ENCODE measurements around the gene FGR. TPM values are rescaled to one million over a fixed set of nuclear protein-coding genes. Genes with fewer than 3 reads are reported as not detected.

FGR gene
- total and polyA plus RNA-seq, 2 of the 13 experiments (the other 11 are each of a cell fraction or from before 2014, with no cell fraction given): not detected

GRCh38 chr1:27650539-27651175 is 15.7 kb upstream of the FGR start:
- peak overlapping the region; percentile 63 for H3K4me2 ChIP-seq (ENCODE audit: low read depth, low read length)
- POLR2A ChIA-PET: no interaction called here
- TF ChIP-seq SOX5 (CRISPR knock-in tag; IDR thresholded peaks at IDR 0.05; ENCODE audit: borderline replicate concordance): 0 out of 2 replicates have a peak, but pooled peaks have one; percentile 11
- TF ChIP-seq ZSCAN25 (CRISPR knock-in tag; IDR thresholded peaks at IDR 0.05): 0 out of 2 replicates have a peak, but pooled peaks have one; percentile 23
- no peak for TF ChIP-seq GATA4 (IDR thresholded peaks at IDR 0.05; ENCODE audit: borderline replicate concordance, low read depth)
- TF ChIP-seq SIX1 (CRISPR knock-in tag; IDR thresholded peaks at IDR 0.05; ENCODE audit: borderline replicate concordance): peak; percentile 71; the same call in 1 of the 2 replicates
- TF ChIP-seq TGIF2 (CRISPR knock-in tag; IDR thresholded peaks at IDR 0.05): 0 out of 2 replicates have a peak, but pooled peaks have one; percentile 30
- no peak for TF ChIP-seq BRCA1 (CRISPR knock-in tag; IDR thresholded peaks at IDR 0.05)
- TF ChIP-seq SAP130 (CRISPR knock-in tag; IDR thresholded peaks at IDR 0.05; ENCODE audit: low read depth): peak; percentile 43; the same call in 1 of the 2 replicates
- 0 out of 2 replicates have a peak, but pooled peaks have one; percentile 44 for TF ChIP-seq GATAD2A (CRISPR knock-in tag; IDR thresholded peaks at IDR 0.05)
- TF ChIP-seq FOSL2 (CRISPR knock-in tag; IDR thresholded peaks at IDR 0.05): peak; percentile 47
- peak; percentile 34; the same call in 1 of the 2 replicates for TF ChIP-seq PRDM10 (CRISPR knock-in tag; IDR thresholded peaks at IDR 0.05; ENCODE audit: low read depth)
- TF ChIP-seq SIX4 (CRISPR knock-in tag; IDR thresholded peaks at IDR 0.05): peak; percentile 94
- TF ChIP-seq, protein P1, sequence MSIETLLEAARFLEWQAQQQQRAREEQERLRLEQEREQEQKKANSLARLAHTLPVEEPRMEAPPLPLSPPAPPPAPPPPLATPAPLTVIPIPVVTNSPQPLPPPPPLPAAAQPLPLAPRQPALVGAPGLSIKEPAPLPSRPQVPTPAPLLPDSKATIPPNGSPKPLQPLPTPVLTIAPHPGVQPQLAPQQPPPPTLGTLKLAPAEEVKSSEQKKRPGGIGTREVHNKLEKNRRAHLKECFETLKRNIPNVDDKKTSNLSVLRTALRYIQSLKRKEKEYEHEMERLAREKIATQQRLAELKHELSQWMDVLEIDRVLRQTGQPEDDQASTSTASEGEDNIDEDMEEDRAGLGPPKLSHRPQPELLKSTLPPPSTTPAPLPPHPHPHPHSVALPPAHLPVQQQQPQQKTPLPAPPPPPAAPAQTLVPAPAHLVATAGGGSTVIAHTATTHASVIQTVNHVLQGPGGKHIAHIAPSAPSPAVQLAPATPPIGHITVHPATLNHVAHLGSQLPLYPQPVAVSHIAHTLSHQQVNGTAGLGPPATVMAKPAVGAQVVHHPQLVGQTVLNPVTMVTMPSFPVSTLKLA (IDR thresholded peaks at IDR 0.05): peak; percentile 90
- no peak for TF ChIP-seq ARNT (IDR thresholded peaks at IDR 0.05)
- TF ChIP-seq SALL1 (CRISPR knock-in tag; IDR thresholded peaks at IDR 0.05): peak; percentile 45; the same call in 1 of the 2 replicates
- no peak for TF ChIP-seq SOX13 (IDR thresholded peaks at IDR 0.05)
- TF ChIP-seq SOX13 (CRISPR knock-in tag; conservative IDR thresholded peaks at IDR 0.05 in 1 of 2, IDR thresholded peaks at IDR 0.05 in 1 of 2): peak in 1 of 2 experiments; percentile 10; a peak in 1 of 4 replicates
- TF ChIP-seq, protein P2, sequence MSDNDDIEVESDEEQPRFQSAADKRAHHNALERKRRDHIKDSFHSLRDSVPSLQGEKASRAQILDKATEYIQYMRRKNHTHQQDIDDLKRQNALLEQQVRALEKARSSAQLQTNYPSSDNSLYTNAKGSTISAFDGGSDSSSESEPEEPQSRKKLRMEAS (IDR thresholded peaks at IDR 0.05): peak; percentile 43; the same call in 1 of the 2 replicates
- TF ChIP-seq GLI4 (CRISPR knock-in tag; IDR thresholded peaks at IDR 0.05; ENCODE audit: borderline replicate concordance): no peak
- peak; percentile 65; the same call in 1 of the 2 replicates for TF ChIP-seq ZNF543 (CRISPR knock-in tag; IDR thresholded peaks at IDR 0.05)
- TF ChIP-seq BORCS8-MEF2B (CRISPR knock-in tag; IDR thresholded peaks at IDR 0.05): no peak
- 0 out of 2 replicates have a peak, but pooled peaks have one; percentile 19 for TF ChIP-seq ZNF644 (CRISPR knock-in tag; IDR thresholded peaks at IDR 0.05; ENCODE audit: low read depth)
- TF ChIP-seq PTBP1 (IDR thresholded peaks at IDR 0.05; ENCODE audit: low read depth, low read length, poor library complexity, severe bottlenecking): no peak

More at GRCh38 chr1:27650539-27651175, 15.7 kb upstream of the FGR start:
- in situ Hi-C loops (cut with HindIII; ENCODE audit: extremely low pct_ligation_motif_present, low pct_unique_long_range_greater_than_20kb): no loop called here
- H3K4me1 ChIP-seq (ENCODE audit: insufficient read depth, low read length): peaks cover 28% of the 10 kb centered on the region
- peak overlapping the region in 1 of 3 experiments; percentile 28; a peak in 1 of 6 replicates for H3K4me3 ChIP-seq (replicated peaks in 1 of 3; ENCODE audit: insufficient read depth in 1 of 3, low read depth in 2 of 3, low read length in 3 of 3)
- H2AFZ ChIP-seq (ENCODE audit: low read length): no peak overlapping the region
- WGBS (ENCODE audit: low lambda C conversion rate): 4% methylated on average over 7 of the region's 7 CpGs
- peaks cover 1 to 10% of the 10 kb centered on the region in 2 experiments; a peak in 1 of 5 replicates for H3K27me3 ChIP-seq (ENCODE audit: control insufficient read depth in 1 of 2, insufficient read depth in 2 of 2, low read length in 2 of 2)
- intact Hi-C loops (cut with micrococcal nuclease; ENCODE audit: unreplicated experiment): no loop called here
- BruUV-seq (replicated peaks): no TSS peak
- H3K36me3 ChIP-seq (replicated peaks in 1 of 2; ENCODE audit: control insufficient read depth in 1 of 2, insufficient read depth in 2 of 2, low read length in 2 of 2): no peaks in the 10 kb centered on the region
- FAIRE-seq (no peak), ATAC-seq (peak; percentile 54; the same call in 2 of the 3 replicates), DNase-seq (ENCODE audit: low spot score) (peak; percentile 43)
- H3K9me3 ChIP-seq (ENCODE audit: low read length): no peaks in the 10 kb centered on the region
- H4K20me1 ChIP-seq (ENCODE audit: insufficient read depth, low read length): no peaks in the 10 kb centered on the region
- no peak overlapping the region for H3K27ac ChIP-seq (ENCODE audit: extremely low read length, insufficient read depth, low read length)
- no peaks in the 10 kb centered on the region for H3K79me2 ChIP-seq (ENCODE audit: insufficient read depth, low read length)
- no peak overlapping the region for H3K9ac ChIP-seq (ENCODE audit: insufficient read depth, low read depth, low read length)
- CTCF ChIA-PET (ENCODE audit: low intra/inter-chr PET ratio, low total read pairs): no interaction called here
